Thyroid gland (tissue), 4 donors: Measurements from ENCODE around the gene TNFRSF11A. TPM values are rescaled to one million over a fixed set of nuclear protein-coding genes. Genes with fewer than 3 reads are reported as not detected.

ENCODE experiments used
- DNase-seq, 2 donors: peaks; one replicate each; pipeline ENCODE4 v3.0.0-alpha.2; 2019
- H3K27ac ChIP-seq, 3 donors: fragments of 200-600 bp; sonication (generic); 1 replicate in 2 of 3; 2 replicates in 1 of 3; pipeline ENCODE4 v1.5.1; 2016 to 2019; ENCODE audit warnings: mild to moderate bottlenecking in 1 of 3, moderate library complexity in 1 of 3
- H3K27me3 ChIP-seq: fragments of 200-600 bp; sonication (generic); one replicate; pipeline ENCODE4 v1.5.1; 2019
- H3K36me3 ChIP-seq, 2 donors: fragments of 200-600 bp; sonication (generic); one replicate each; pipeline ENCODE4 v1.5.1; 2016 to 2019
- H3K4me1 ChIP-seq, 2 donors: fragments of 200-600 bp; sonication (generic); one replicate each; pipeline ENCODE4 v1.5.1; 2017 to 2019
- H3K4me3 ChIP-seq, 3 donors: fragments of 200-600 bp; sonication (generic); replicated peaks in 1 of 3; 1 replicate in 2 of 3; 2 replicates in 1 of 3; pipeline ENCODE4 v1.5.1; 2016; ENCODE audit warnings: mild to moderate bottlenecking in 1 of 3
- H3K9me3 ChIP-seq: fragments of 200-600 bp; sonication (generic); one replicate; pipeline ENCODE4 v1.5.1; 2017
- POLR2A ChIP-seq, 2 donors: fragments of 450-650 bp; IDR thresholded peaks; one replicate each; pipeline ENCODE4 v1.6.1; 2017; ENCODE audit warnings: antibody characterized with exemption in 2 of 2, mild to moderate bottlenecking in 2 of 2, moderate library complexity in 1 of 2
- WGBS, 2 donors: methylation state at CpG; one replicate each; pipeline ENCODE4 v1.1.5; 2017; 5-methylcytosine and 5-hydroxymethylcytosine counted together
- intact Hi-C: fragments of 100-400 bp; cut with DNase I; formaldehyde crosslinking; loops from one replicate; pipeline ENCODE4 v1.15.1; 2023
- total RNA-seq, 4 donors: library from RNA; depleted of rRNA; stranded (reverse); fragments of >200 nt; gene quantifications; one replicate each; pipeline ENCODE4 v1.2.3, GENCODE V29; 2016
- TF ChIP-seq, protein P1 (sequence below), 6 experiments: fragments of 200-600 bp in 3 of 6; fragments of 450-650 bp in 3 of 6; sonication (generic) in 3 of 6; IDR thresholded peaks; one replicate each; pipeline ENCODE4 v1.5.1; 2016 to 2019; ENCODE audit warnings: antibody characterized with exemption in 6 of 6, mild to moderate bottlenecking in 2 of 6, inconsistent platforms in 1 of 6, moderate library complexity in 1 of 6

The TNFRSF11A gene
- 10 to 100 TPM in 1 of 4 donors, 1 to 10 TPM in 3; 3.3 to 11.6 (median 6.7) TPM for total RNA-seq

DNA sequence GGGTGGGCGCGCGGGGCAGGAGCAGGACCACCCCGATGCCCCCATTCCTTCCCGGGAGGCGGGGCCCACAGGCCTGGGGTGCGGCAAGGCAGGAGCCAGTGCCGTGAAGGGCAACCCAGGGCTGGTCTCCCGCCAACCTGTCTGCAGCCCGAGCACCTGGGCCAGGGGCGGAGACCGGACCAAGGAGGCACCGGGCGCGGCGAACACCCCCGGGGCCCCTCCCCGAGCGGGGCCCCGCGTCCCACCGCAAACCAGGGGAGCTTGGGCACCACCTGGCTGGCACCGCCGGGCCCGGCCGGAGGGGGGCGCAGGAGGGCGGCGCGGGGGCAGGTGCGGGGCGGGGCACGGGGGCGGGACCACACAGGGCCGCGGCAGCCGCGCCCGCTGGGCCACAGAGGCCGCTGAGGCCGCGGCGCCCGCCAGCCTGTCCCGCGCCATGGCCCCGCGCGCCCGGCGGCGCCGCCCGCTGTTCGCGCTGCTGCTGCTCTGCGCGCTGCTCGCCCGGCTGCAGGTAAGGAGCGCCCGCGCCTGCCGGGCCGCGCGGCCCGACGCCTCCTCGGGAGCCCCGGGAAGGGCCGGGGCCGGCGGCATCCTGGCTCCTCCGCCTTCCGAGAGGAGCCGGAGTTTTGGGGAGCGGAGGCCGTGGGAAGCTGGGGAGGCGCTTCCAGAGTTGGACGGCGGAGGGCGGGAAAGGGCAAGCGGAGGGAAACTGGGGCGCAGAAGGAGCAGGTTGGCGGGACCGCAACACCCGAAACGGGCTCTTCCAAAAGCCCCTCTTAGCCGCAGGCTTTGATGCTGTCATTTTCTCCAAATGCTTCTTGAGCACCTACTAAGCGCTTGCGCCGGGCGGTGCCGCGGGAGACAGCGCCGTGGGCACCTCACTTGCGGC, at the start of gene TNFRSF11A:
Gene TNFRSF11A, plus strand, starts transcription at position 394 of the 889 bp plus-strand sequence. Its CDS starts 43 bp downstream, at position 437.
- intact Hi-C loops: no loop called here
- H3K27ac ChIP-seq: peak within 1 kb of the TSS in 1 of 3 donors; percentile 40
- 3% methylated on average over 20 to 27 of the region's 99 CpGs for whole genome bisulfite sequencing, 2 donors
- H3K9me3 ChIP-seq: no peaks in the 10 kb centered on the region
- peak; percentile 49 to 55 for DNase-seq
- H3K4me3 ChIP-seq: peak within 1 kb of the TSS; percentile 18 to 40 (median 18)
- H3K27me3 ChIP-seq: no peaks in the 10 kb centered on the region
- TF ChIP-seq, protein P1, sequence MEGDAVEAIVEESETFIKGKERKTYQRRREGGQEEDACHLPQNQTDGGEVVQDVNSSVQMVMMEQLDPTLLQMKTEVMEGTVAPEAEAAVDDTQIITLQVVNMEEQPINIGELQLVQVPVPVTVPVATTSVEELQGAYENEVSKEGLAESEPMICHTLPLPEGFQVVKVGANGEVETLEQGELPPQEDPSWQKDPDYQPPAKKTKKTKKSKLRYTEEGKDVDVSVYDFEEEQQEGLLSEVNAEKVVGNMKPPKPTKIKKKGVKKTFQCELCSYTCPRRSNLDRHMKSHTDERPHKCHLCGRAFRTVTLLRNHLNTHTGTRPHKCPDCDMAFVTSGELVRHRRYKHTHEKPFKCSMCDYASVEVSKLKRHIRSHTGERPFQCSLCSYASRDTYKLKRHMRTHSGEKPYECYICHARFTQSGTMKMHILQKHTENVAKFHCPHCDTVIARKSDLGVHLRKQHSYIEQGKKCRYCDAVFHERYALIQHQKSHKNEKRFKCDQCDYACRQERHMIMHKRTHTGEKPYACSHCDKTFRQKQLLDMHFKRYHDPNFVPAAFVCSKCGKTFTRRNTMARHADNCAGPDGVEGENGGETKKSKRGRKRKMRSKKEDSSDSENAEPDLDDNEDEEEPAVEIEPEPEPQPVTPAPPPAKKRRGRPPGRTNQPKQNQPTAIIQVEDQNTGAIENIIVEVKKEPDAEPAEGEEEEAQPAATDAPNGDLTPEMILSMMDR (IDR thresholded peaks at IDR 0.05): peak in 2 of 6 experiments; percentile 39 to 63
- TF ChIP-seq POLR2A (IDR thresholded peaks at IDR 0.05): peak in 1 of 2 donors; percentile 50
- H3K4me1 ChIP-seq: peaks cover 8 to 14% of the 10 kb centered on the region in 2 donors
- no peaks in the 10 kb centered on the region for H3K36me3 ChIP-seq

GRCh38 chr18:62277045-62277444, 48.1 kb upstream of the TNFRSF11A start:
- H3K4me1 ChIP-seq: no peaks in the 10 kb centered on the region
- WGBS, 2 donors: 92 to 98% methylated on average over 1 of the region's 1 CpG
- TF ChIP-seq POLR2A (IDR thresholded peaks at IDR 0.05): no peak
- TF ChIP-seq, protein P1 (IDR thresholded peaks at IDR 0.05): no peak
- H3K9me3 ChIP-seq: no peaks in the 10 kb centered on the region
- H3K27ac ChIP-seq: no peak overlapping the region
- peaks cover 0 to 3% of the 10 kb centered on the region in 2 donors for H3K36me3 ChIP-seq
- H3K27me3 ChIP-seq: no peaks in the 10 kb centered on the region
- intact Hi-C loops: no loop called here
- DNase-seq: no peak
- H3K4me3 ChIP-seq: no peak overlapping the region

DNA sequence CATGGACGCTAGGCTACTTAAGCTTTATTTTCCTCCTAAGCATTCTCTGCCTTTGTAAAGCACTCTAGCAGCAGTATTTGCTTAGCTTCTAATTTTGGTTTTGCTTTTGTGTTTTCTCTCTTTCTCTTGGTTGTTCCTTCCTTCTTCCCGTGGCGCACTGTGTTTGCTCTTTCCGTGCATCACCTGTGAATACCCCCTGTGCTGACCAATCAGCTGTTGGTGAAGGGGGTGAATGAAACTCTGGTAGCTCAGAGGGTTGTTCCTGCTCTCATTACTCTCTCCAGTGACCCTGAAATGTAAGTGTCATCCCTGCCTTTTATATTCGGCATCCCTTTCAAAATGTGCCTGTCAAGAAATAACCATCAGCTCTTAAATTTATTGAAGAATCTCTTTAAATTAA, 45.5 kb upstream of the TNFRSF11A start:
- no peak overlapping the region for H3K27ac ChIP-seq
- no peak for DNase-seq
- H3K9me3 ChIP-seq: no peaks in the 10 kb centered on the region
- no peaks in the 10 kb centered on the region for H3K4me1 ChIP-seq
- no peaks in the 10 kb centered on the region for H3K27me3 ChIP-seq
- TF ChIP-seq, protein P1 (IDR thresholded peaks at IDR 0.05): no peak
- TF ChIP-seq POLR2A (IDR thresholded peaks at IDR 0.05): no peak
- WGBS, 2 donors: 73 to 75% methylated on average over 5 of the region's 5 CpGs
- intact Hi-C loops: no loop called here
- H3K36me3 ChIP-seq: no peaks in the 10 kb centered on the region
- no peak overlapping the region for H3K4me3 ChIP-seq

GRCh38 chr18:62280058-62280457, 45.1 kb upstream of the TNFRSF11A start:
- Histone ChIP-seq H3K36me3 (no peaks in the 10 kb centered on the region), H3K27ac (no peak overlapping the region), H3K4me3 (no peak overlapping the region), H3K4me1 (no peaks in the 10 kb centered on the region), H3K9me3 (no peaks in the 10 kb centered on the region), H3K27me3 (no peaks in the 10 kb centered on the region)
- 90% methylated on average over 6 of the region's 6 CpGs for WGBS, 2 donors
- intact Hi-C loops: no loop called here
- no peak for DNase-seq
- TF ChIP-seq POLR2A (IDR thresholded peaks at IDR 0.05): no peak
- TF ChIP-seq, protein P1 (IDR thresholded peaks at IDR 0.05): no peak

DNA sequence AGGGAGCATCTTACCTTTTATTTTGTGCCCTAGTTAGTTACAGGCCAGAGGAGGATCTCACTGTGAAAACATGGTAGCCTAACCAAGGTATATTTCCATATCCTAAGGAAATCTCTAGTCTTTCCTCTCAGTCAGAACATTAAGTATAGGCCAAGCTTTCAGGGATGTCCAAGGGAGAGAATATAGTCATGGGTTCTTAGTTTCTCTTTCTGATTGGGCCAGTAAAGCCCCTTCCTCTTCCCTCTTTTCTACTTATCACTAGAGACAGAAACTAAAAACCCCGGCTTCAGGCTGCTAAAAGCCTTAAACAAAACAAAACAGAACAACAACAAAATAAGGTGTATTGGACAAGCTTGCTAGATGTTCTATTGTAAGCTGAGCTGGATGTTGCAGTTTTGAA, 44.3 kb upstream of the TNFRSF11A start:
- Histone ChIP-seq H3K36me3 (no peaks in the 10 kb centered on the region), H3K4me3 (no peak overlapping the region), H3K4me1 (no peaks in the 10 kb centered on the region), H3K27me3 (no peaks in the 10 kb centered on the region), H3K9me3 (no peaks in the 10 kb centered on the region), H3K27ac (no peak overlapping the region)
- TF ChIP-seq, protein P1 (IDR thresholded peaks at IDR 0.05): no peak
- TF ChIP-seq POLR2A (IDR thresholded peaks at IDR 0.05): no peak
- 90 to 93% methylated on average over 1 of the region's 1 CpG for WGBS, 2 donors
- intact Hi-C loops: no loop called here
- DNase-seq: no peak
